HUES48 (cell line): ENCODE measurements around the gene MNX1.
A peak's percentile ranks its signal among the peaks of the same experiment; 100 is the strongest.

Source experiments
- H3K27ac ChIP-seq: one replicate; pipeline ENCODE4 v1.7.0; 2013; ENCODE audit warnings: low read depth, low read length, inconsistent platforms
- H3K27me3 ChIP-seq: 2 replicates; pipeline ENCODE4 v1.6.1; 2013; ENCODE audit warnings: mild to moderate bottlenecking, low read length; ENCODE audit not compliant: control insufficient read depth, insufficient read depth
- H3K36me3 ChIP-seq: 2 replicates; pipeline ENCODE4 v1.6.1; 2013; ENCODE audit warnings: low read length; ENCODE audit not compliant: control insufficient read depth, insufficient read depth
- H3K4me1 ChIP-seq: 2 replicates; pipeline ENCODE4 v1.6.1; 2013; ENCODE audit warnings: mild to moderate bottlenecking, low read length; ENCODE audit not compliant: control insufficient read depth, insufficient read depth
- H3K4me3 ChIP-seq: 2 replicates; pipeline ENCODE4 v1.5.1; 2013; ENCODE audit warnings: mild to moderate bottlenecking, low read depth, low read length
- H3K9ac ChIP-seq: 2 replicates; pipeline ENCODE4 v1.6.1; 2013; ENCODE audit warnings: mild to moderate bottlenecking, low read depth, low read length, moderate library complexity
- H3K9me3 ChIP-seq: 2 replicates; pipeline ENCODE4 v1.6.1; 2013; ENCODE audit warnings: low read length; ENCODE audit not compliant: control insufficient read depth, insufficient read depth

MNX1 gene

GRCh38 chr7:157010588-157011332, at the start of gene MNX1:
Gene MNX1 (minus strand): TSS chr7:157010663. CDS start chr7:157010350, 313 bp downstream.
- no peaks in the 10 kb centered on the region for H3K9me3 ChIP-seq
- no peak within 1 kb of the TSS for H3K27ac ChIP-seq
- H3K9ac ChIP-seq, result no peak within 1 kb of the TSS
- no peaks in the 10 kb centered on the region for H3K36me3 ChIP-seq
- peaks cover 36% of the 10 kb centered on the region for H3K4me1 ChIP-seq
- peaks cover 98% of the 10 kb centered on the region for H3K27me3 ChIP-seq
- H3K4me3 ChIP-seq, result peak within 1 kb of the TSS; percentile 64

DNA sequence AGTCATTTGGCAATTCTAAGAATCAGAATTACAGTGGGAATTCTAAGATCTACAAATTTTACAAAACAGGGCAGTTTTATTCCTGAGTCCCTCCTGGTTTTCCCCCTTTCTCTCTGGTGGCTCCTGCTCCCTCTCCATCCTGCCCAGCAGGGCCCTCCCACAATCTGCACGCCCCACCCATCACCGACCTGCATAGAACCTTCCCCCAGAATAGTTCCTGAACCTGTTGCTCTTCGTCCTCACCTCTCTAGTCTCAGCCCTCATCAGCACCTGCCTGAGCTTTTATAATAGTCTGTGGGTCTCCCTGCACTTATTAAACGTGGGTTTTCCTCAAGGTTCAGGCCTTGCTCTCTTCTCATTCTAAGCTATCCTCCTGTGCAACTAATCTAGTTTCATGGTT, 49.1 kb upstream of the MNX1 start:
- Histone ChIP-seq H3K4me3 (no peak overlapping the region), H3K27me3 (no peaks in the 10 kb centered on the region), H3K36me3 (no peaks in the 10 kb centered on the region), H3K4me1 (no peaks in the 10 kb centered on the region), H3K27ac (no peak overlapping the region), H3K9me3 (peaks cover 6% of the 10 kb centered on the region; the same call in 1 of the 2 replicates), H3K9ac (no peak overlapping the region)

DNA sequence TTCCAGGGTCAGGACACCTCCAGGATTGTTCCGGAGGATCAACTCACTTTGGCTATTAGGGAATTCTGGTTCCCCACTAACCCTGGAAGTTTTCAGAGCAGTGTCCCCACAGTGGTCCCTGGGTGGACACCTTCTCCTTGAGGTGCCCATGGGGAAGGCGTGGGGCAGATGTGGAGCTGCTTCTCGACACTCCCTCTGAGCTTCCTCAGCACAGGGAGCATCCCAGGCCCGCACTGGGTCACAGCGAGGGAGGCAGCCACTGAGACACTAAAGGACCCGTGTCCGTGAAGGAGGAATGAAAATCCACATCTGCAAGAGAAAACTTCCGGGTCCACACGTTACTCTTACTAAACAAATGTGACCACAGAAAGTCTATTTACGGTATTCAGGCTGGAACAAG, 48.2 kb upstream of the MNX1 start:
- no peaks in the 10 kb centered on the region for H3K27me3 ChIP-seq
- H3K4me3 ChIP-seq, result no peak overlapping the region
- no peaks in the 10 kb centered on the region for H3K4me1 ChIP-seq
- H3K9me3 ChIP-seq, result peaks cover 6% of the 10 kb centered on the region; the same call in 1 of the 2 replicates
- H3K27ac ChIP-seq, result no peak overlapping the region
- no peaks in the 10 kb centered on the region for H3K36me3 ChIP-seq
- H3K9ac ChIP-seq, result no peak overlapping the region

DNA sequence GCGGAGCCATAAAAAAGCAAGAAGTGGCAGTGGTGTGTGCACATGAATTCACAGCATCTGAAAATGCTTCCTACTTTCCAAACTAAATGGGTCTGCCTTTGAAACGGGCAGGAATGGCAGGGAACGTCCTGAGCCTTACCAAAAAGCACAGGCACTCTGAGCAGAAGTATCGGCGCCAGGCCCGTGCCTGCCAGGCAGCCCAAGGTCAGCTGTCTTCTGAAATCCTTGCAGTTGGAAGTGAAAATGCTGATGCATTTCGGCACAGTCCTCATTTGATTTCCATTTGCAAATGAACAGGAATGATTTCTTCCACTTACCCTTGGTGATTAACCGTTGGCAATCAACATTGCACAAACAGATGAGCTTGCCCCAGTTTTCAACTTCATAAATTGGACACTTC, 47.6 kb upstream of the MNX1 start:
- Histone ChIP-seq H3K9me3 (0 out of 2 replicates have a peak, but pooled peaks cover under 1% of the 10 kb centered on the region), H3K27ac (no peak overlapping the region), H3K4me1 (no peaks in the 10 kb centered on the region), H3K9ac (no peak overlapping the region), H3K27me3 (no peaks in the 10 kb centered on the region), H3K4me3 (no peak overlapping the region), H3K36me3 (no peaks in the 10 kb centered on the region)

DNA sequence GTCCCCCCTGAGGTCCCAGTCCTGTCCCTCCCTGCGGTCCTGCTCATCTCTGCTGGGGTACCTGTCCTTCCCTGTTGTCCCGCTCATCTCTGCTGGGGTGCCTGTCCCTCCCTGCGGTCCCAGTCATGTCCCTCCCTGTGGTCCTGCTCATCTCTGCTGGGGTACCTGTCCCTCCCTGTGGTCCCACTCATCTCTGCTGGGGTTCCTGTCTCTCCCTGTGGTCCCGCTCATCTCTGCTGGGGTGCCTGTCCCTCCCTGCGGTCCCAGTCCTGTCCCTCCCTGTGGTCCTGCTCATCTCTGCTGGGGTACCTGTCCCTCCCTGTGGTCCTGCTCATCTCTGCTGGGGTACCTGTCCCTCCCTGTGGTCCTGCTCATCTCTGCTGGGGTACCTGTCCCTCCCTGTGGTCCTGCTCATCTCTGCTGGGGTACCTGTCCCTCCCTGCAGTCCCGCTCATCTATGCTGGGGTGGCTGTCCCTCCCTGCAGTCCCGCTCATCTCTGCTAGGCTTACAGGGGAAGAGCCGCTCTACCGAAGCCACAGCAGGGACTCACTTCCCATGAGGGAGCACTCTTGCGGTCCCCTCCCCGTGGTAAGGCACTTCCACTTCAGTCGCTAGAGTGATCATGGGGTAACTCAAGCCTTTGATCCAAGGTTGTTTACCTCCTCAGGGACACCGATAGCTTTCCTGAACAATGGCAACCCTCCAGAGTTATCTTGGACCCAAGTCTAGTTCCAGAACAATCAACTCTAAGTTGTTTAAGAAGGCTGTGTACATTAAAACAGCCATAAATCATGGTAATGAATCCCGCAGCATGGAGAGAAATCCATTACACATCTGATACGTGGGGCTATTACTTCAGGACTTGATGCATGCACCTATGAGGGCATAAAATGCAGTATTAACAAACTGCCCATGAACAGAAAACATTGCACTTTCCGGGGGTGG, 46.8 kb upstream of the MNX1 start:
- H3K4me3 ChIP-seq, result no peak overlapping the region
- H3K9me3 ChIP-seq, result no peaks in the 10 kb centered on the region
- H3K27ac ChIP-seq, result no peak overlapping the region
- no peaks in the 10 kb centered on the region for H3K36me3 ChIP-seq
- H3K27me3 ChIP-seq, result no peaks in the 10 kb centered on the region
- no peak overlapping the region for H3K9ac ChIP-seq
- H3K4me1 ChIP-seq, result no peaks in the 10 kb centered on the region

DNA sequence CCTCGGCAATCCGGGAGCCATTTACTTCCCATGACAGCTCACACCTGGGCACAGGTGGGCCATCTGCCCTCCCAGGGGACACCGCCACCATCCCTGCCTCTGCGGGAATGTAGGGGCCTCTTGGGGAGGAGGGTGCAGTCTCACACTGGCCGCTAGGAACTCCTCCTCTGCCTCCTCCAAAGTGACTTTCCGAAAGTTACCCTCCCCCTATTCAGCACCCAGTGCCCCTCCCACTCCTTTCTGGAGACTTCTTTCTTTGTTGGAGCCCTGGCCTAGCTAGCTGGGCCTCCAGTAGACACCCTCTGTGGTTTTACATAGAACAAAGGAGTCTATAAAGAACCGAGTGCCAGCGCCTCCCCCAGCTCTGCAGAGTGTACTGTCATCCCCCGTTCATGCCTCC, 45.8 kb upstream of the MNX1 start:
- H3K4me1 ChIP-seq, result no peaks in the 10 kb centered on the region
- H3K4me3 ChIP-seq, result no peak overlapping the region
- H3K36me3 ChIP-seq, result no peaks in the 10 kb centered on the region
- no peaks in the 10 kb centered on the region for H3K9me3 ChIP-seq
- no peak overlapping the region for H3K9ac ChIP-seq
- no peak overlapping the region for H3K27ac ChIP-seq
- no peaks in the 10 kb centered on the region for H3K27me3 ChIP-seq

GRCh38 chr7:157054927-157055326, 44.5 kb upstream of the MNX1 start:
- H3K4me3 ChIP-seq, result no peak overlapping the region
- no peak overlapping the region for H3K27ac ChIP-seq
- no peaks in the 10 kb centered on the region for H3K9me3 ChIP-seq
- no peaks in the 10 kb centered on the region for H3K36me3 ChIP-seq
- no peak overlapping the region for H3K9ac ChIP-seq
- H3K27me3 ChIP-seq, result no peaks in the 10 kb centered on the region
- no peaks in the 10 kb centered on the region for H3K4me1 ChIP-seq

GRCh38 chr7:157053118-157053517, 42.7 kb upstream of the MNX1 start:
- no peaks in the 10 kb centered on the region for H3K27me3 ChIP-seq
- no peaks in the 10 kb centered on the region for H3K9me3 ChIP-seq
- H3K36me3 ChIP-seq, result no peaks in the 10 kb centered on the region

DNA sequence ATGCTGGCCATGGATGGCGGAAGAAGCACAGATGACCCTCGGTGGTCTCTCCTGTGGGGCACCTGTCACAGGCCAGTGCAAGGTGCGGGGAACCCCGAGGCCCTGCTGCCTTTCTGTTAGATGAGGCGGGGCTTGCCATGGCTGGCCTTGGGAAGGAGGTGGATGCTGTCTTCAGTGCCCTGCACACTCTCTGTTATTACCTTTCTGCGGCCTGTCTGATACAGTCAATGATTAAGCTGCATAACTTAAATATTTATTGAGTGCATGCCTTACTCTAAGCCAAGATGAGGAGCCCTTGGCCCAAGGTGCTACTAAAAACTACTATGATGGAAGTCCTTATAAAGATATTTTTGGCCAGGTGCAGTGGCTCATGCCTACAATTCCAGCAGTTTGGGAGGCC, 36.7 kb upstream of the MNX1 start:
- Histone ChIP-seq H3K36me3 (no peaks in the 10 kb centered on the region), H3K9ac (no peak overlapping the region), H3K4me1 (no peaks in the 10 kb centered on the region), H3K9me3 (no peaks in the 10 kb centered on the region), H3K4me3 (no peak overlapping the region), H3K27ac (no peak overlapping the region), H3K27me3 (no peaks in the 10 kb centered on the region)

More at GRCh38 chr7:157053118-157053517, 42.7 kb upstream of the MNX1 start:
- no peak overlapping the region for H3K4me3 ChIP-seq
- H3K4me1 ChIP-seq, result no peaks in the 10 kb centered on the region
- no peak overlapping the region for H3K27ac ChIP-seq
- H3K9ac ChIP-seq, result no peak overlapping the region

DNA sequence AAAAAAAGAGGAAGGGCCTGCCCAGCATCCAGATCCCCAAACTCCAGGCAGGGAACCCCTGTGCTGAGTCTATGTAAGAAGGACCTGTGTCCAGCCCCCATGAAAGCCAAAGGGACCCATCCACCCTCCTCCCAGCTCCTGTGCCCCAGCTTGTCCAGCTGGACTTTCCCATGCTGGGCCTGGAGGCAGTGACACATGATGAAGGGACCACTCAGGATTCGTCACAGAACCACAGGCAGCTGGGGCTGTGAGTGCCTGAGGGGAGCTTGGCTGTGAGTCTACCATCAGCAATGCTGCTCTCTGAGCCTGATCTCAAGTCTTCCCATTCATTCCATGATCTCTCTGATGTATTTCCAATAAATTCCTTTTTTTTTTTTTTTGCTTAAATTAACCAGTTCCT, 36.2 kb upstream of the MNX1 start:
- Histone ChIP-seq H3K9me3 (no peaks in the 10 kb centered on the region), H3K4me3 (no peak overlapping the region), H3K27ac (no peak overlapping the region), H3K4me1 (no peaks in the 10 kb centered on the region), H3K36me3 (no peaks in the 10 kb centered on the region), H3K27me3 (no peaks in the 10 kb centered on the region), H3K9ac (no peak overlapping the region)
